DND-41 (cell line): Measurements from ENCODE around the gene PDCD6IP.

Experiments
- ATAC-seq: fragments of 200-7000 bp; cut with Tn5 transposase; 3 replicates; pipeline ENCODE4 v1.9.1; 2021; ENCODE audit warnings: low read depth; ENCODE audit not compliant: insufficient read depth
- DNase-seq: peaks from one replicate; pipeline ENCODE4 v3.0.0-alpha.2; 2020
- H2AFZ ChIP-seq: 2 replicates; pipeline ENCODE4 v1.6.0; 2012; ENCODE audit warnings: low read depth, low read length
- H3K27ac ChIP-seq: 2 replicates; pipeline ENCODE4 v1.5.1; 2012; ENCODE audit warnings: low read length, inconsistent platforms
- H3K27me3 ChIP-seq: fragments of 200-600 bp; sonication (generic); 2 replicates; pipeline ENCODE4 v1.6.0; 2012; ENCODE audit warnings: low read length, mild to moderate bottlenecking, inconsistent platforms; ENCODE audit not compliant: insufficient read depth, poor library complexity
- H3K36me3 ChIP-seq: 2 replicates; pipeline ENCODE4 v1.5.1; 2012; ENCODE audit warnings: low read length, inconsistent platforms; ENCODE audit not compliant: insufficient read depth
- H3K4me1 ChIP-seq: 2 replicates; pipeline ENCODE4 v1.5.1; 2012; ENCODE audit warnings: mild to moderate bottlenecking, low read length; ENCODE audit not compliant: insufficient read depth
- H3K4me2 ChIP-seq: 2 replicates; pipeline ENCODE4 v1.6.0; 2012; ENCODE audit warnings: mild to moderate bottlenecking, moderate library complexity, low read length, inconsistent platforms; ENCODE audit not compliant: insufficient read depth
- H3K4me3 ChIP-seq, 2 experiments: fragments of 200-600 bp in 1 of 2; shearing (Covaris generic) in 1 of 2; 2 replicates each; pipeline ENCODE4 v1.5.1; 2012 to 2016; ENCODE audit warnings: inconsistent platforms in 2 of 2, low read length in 2 of 2, mild to moderate bottlenecking in 2 of 2, low read depth in 1 of 2, moderate library complexity in 1 of 2
- H3K79me2 ChIP-seq: 2 replicates; pipeline ENCODE4 v1.6.0; 2012; ENCODE audit warnings: low read length, inconsistent platforms; ENCODE audit not compliant: insufficient read depth
- H3K9ac ChIP-seq: 2 replicates; pipeline ENCODE4 v1.6.0; 2012; ENCODE audit warnings: low read depth, mild to moderate bottlenecking, inconsistent platforms, low read length, moderate library complexity
- H3K9me3 ChIP-seq: 2 replicates; pipeline ENCODE4 v1.5.1; 2012; ENCODE audit warnings: low read length, moderate library complexity, mild to moderate bottlenecking, inconsistent platforms; ENCODE audit not compliant: insufficient read depth, severe bottlenecking
- H4K20me1 ChIP-seq: 2 replicates; pipeline ENCODE4 v1.6.0; 2012; ENCODE audit warnings: low read length; ENCODE audit not compliant: insufficient read depth
- EZH2 ChIP-seq: IDR thresholded peaks from 3 replicates; pipeline ENCODE4 v1.6.1; 2012; ENCODE audit warnings: borderline replicate concordance, low read depth, mild to moderate bottlenecking, moderate library complexity, low read length, inconsistent platforms; ENCODE audit not compliant: severe bottlenecking
- TF ChIP-seq, protein P1 (sequence below): IDR thresholded peaks from 2 replicates; pipeline ENCODE4 v1.5.1; 2012; ENCODE audit warnings: borderline replicate concordance, low read length, moderate library complexity, mild to moderate bottlenecking; ENCODE audit not compliant: poor library complexity, severe bottlenecking; ENCODE audit errors: extremely low read depth

Gene PDCD6IP

DNA sequence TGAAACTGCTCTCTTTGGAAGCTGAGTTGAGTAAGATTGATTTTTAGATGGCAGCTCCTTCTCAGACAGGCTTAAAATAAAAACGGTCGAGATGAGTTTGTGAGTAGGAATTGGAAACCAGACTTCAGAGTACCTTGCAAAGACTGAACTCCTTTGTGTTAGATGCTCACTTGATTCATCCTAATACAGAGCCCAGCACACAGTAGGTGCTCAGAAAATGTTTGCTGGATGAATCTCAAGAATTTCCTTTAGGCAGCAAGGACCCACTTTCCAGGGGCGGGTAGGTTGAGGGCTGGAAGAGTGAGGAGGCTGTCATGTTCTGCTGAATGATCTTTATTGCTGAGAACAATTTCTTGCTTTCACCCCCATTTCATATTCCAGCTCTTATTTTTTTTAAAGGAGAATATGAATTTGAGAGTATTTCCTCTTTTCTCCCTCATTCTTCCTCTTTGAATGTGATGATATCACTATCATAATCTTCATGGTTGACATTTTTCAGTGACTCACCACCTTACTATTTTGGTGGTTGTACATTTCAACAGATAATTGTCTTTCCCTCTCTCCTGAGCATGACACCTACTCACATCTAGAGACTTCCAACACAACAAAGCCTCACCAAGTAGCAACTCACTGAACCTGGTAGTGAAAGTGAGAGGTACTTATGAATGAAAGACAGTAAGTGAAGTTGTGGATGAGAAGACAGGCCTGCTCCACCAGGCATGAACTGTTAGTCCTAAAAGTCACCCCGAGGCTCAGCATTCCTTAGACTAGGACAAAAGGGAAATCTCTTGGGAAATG lies 113.3 kb downstream of the PDCD6IP start:
- Histone ChIP-seq H3K4me3 (no peak overlapping the region), H3K4me2 (no peak overlapping the region), H3K27me3 (no peaks in the 10 kb centered on the region), H3K4me1 (no peaks in the 10 kb centered on the region), H3K27ac (no peak overlapping the region), H3K9me3 (no peaks in the 10 kb centered on the region), H2AFZ (no peak overlapping the region), H4K20me1 (no peaks in the 10 kb centered on the region), H3K36me3 (no peaks in the 10 kb centered on the region), H3K79me2 (no peaks in the 10 kb centered on the region), H3K9ac (no peak overlapping the region)
- ATAC-seq = no peak
- TF ChIP-seq, protein P1, sequence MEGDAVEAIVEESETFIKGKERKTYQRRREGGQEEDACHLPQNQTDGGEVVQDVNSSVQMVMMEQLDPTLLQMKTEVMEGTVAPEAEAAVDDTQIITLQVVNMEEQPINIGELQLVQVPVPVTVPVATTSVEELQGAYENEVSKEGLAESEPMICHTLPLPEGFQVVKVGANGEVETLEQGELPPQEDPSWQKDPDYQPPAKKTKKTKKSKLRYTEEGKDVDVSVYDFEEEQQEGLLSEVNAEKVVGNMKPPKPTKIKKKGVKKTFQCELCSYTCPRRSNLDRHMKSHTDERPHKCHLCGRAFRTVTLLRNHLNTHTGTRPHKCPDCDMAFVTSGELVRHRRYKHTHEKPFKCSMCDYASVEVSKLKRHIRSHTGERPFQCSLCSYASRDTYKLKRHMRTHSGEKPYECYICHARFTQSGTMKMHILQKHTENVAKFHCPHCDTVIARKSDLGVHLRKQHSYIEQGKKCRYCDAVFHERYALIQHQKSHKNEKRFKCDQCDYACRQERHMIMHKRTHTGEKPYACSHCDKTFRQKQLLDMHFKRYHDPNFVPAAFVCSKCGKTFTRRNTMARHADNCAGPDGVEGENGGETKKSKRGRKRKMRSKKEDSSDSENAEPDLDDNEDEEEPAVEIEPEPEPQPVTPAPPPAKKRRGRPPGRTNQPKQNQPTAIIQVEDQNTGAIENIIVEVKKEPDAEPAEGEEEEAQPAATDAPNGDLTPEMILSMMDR = no peak
- no peak for TF ChIP-seq EZH2
- no peak for DNase-seq

DNA sequence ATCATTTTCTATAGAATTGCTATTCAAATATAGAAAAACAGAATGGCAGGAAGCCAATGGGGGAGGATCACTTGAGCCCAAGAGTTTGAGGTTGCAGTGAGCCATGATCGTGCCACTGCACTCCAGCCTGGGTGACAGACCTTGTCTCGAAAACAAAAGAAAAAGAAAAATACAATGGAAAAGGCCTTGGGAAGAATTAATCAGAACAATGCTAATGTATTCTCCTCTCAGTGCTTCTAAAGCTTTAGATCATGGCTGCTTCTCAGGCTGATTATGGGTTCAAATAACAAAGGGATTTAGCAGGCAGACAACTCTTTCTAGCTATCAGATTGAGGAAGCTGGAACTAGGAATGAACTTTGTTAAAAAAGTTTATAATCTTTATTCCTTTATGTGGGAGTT lies 115.8 kb downstream of the PDCD6IP start:
- Histone ChIP-seq H4K20me1 (no peaks in the 10 kb centered on the region), H3K9me3 (no peaks in the 10 kb centered on the region), H3K36me3 (no peaks in the 10 kb centered on the region), H2AFZ (no peak overlapping the region), H3K9ac (no peak overlapping the region), H3K27ac (no peak overlapping the region), H3K4me1 (peaks cover 11% of the 10 kb centered on the region), H3K79me2 (no peaks in the 10 kb centered on the region), H3K4me3 (no peak overlapping the region), H3K4me2 (no peak overlapping the region), H3K27me3 (no peaks in the 10 kb centered on the region)
- no peak for ATAC-seq
- TF ChIP-seq, protein P1 = no peak
- TF ChIP-seq EZH2 = no peak
- DNase-seq = no peak

DNA sequence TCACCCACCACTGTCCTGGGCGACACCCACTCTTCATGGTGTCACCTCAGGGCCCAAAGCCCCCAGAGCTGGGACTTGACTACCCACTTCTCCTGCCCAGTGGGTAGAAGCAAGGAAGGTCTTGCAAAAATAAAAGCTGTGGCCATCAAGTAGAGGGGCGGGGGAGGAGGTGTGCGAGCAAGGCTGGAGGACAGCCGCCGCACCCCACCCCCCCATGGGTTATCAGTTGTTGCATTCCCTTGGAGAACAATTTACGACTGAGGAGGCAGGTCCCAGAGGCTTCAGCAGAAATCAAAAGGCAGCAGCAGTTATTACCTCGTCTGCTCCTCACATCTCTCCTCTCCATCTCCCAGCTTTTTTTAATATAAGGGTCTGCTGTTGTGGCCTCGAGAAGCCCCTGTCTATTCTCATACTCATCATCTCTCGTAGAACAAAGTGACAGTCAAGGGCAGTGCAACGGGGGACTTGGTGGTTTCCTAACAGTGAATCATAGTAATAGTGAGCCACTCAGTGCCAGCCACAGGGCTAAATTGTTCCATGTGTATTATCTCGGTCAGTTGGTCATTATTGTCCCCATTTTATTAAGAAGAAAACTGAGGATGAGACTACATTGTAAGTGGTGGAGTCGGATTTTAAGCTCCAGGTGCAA lies 116.4 kb downstream of the PDCD6IP start:
- Histone ChIP-seq H3K9ac (no peak overlapping the region), H4K20me1 (no peaks in the 10 kb centered on the region), H3K36me3 (no peaks in the 10 kb centered on the region), H3K4me2 (no peak overlapping the region), H3K79me2 (no peaks in the 10 kb centered on the region), H3K27me3 (no peaks in the 10 kb centered on the region), H3K4me1 (peaks cover 11% of the 10 kb centered on the region), H2AFZ (no peak overlapping the region), H3K4me3 (no peak overlapping the region), H3K27ac (no peak overlapping the region), H3K9me3 (no peaks in the 10 kb centered on the region)
- no peak for ATAC-seq
- TF ChIP-seq, protein P1 = no peak
- TF ChIP-seq EZH2 = no peak
- no peak for DNase-seq
